Esophagus squamous epithelium (tissue), 4 donors: ENCODE results near the gene MMP14.

Experiments
- POLR2A ChIP-seq, 4 donors: fragments of 450-650 bp; IDR thresholded peaks; one replicate each; pipeline ENCODE4 v1.6.1; 2017; ENCODE audit warnings: antibody characterized with exemption in 4 of 4, mild to moderate bottlenecking in 4 of 4, moderate library complexity in 3 of 4
- TF ChIP-seq, protein P1 (sequence below), 6 experiments: fragments of 450-650 bp in 4 of 6; fragments of 200-600 bp in 2 of 6; sonication (generic) in 2 of 6; IDR thresholded peaks; one replicate each; pipeline ENCODE4 v1.5.1; 2016 to 2019; ENCODE audit warnings: antibody characterized with exemption in 6 of 6, mild to moderate bottlenecking in 4 of 6, moderate library complexity in 4 of 6

DNA sequence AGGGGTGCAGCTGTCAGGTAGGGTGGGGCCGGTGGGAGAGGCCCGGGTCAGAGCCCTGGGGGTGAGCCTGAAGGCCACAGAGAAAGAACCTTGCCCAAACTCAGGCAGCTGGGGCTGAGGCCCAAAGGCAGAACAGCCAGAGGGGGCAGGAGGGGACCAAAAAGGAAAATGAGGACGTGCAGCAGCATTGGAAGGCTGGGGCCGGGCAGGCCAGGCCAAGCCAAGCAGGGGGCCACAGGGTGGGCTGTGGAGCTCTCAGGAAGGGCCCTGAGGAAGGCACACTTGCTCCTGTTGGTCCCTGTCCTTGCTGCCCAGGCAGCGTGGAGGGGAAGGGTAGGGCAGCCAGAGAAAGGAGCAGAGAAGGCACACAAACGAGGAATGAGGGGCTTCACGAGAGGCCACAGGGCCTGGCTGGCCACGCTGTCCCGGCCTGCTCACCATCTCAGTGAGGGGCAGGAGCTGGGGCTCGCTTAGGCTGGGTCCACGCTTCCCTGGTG lies 10.5 kb downstream of the MMP14 start:
- TF ChIP-seq, protein P1, sequence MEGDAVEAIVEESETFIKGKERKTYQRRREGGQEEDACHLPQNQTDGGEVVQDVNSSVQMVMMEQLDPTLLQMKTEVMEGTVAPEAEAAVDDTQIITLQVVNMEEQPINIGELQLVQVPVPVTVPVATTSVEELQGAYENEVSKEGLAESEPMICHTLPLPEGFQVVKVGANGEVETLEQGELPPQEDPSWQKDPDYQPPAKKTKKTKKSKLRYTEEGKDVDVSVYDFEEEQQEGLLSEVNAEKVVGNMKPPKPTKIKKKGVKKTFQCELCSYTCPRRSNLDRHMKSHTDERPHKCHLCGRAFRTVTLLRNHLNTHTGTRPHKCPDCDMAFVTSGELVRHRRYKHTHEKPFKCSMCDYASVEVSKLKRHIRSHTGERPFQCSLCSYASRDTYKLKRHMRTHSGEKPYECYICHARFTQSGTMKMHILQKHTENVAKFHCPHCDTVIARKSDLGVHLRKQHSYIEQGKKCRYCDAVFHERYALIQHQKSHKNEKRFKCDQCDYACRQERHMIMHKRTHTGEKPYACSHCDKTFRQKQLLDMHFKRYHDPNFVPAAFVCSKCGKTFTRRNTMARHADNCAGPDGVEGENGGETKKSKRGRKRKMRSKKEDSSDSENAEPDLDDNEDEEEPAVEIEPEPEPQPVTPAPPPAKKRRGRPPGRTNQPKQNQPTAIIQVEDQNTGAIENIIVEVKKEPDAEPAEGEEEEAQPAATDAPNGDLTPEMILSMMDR (IDR thresholded peaks at IDR 0.05), result no peak
- no peak for TF ChIP-seq POLR2A (IDR thresholded peaks at IDR 0.05)
